HFFc6 (cell line): ENCODE results near the gene RAET1E. TPM values are rescaled to one million over a fixed set of nuclear protein-coding genes. Genes with fewer than 3 reads are reported as not detected.
"Not testable (repeated sequence)": the region's sequence is repeated elsewhere in the genome, so short reads cannot be mapped to it uniquely, and the experiment has no call there.

Source experiments
- DNase-seq: peaks from one replicate; pipeline ENCODE4 v3.0.0-alpha.2; 2018
- H3K27ac Mint-ChIP-seq: 2 replicates; pipeline ENCODE4 v1.8.0; 2020; ENCODE audit warnings: mild to moderate bottlenecking, mixed read lengths
- H3K27me3 Mint-ChIP-seq: 2 replicates; pipeline ENCODE4 v1.8.0; 2021; ENCODE audit warnings: mild to moderate bottlenecking, moderate library complexity, mixed read lengths; ENCODE audit not compliant: insufficient read depth
- H3K36me3 Mint-ChIP-seq: 2 replicates; pipeline ENCODE4 v1.8.0; 2021; ENCODE audit warnings: low read depth, mixed read lengths
- H3K4me1 Mint-ChIP-seq: 2 replicates; pipeline ENCODE4 v1.8.0; 2020; ENCODE audit warnings: low read depth, mixed read lengths
- H3K4me3 Mint-ChIP-seq: 2 replicates; pipeline ENCODE4 v1.8.0; 2020; ENCODE audit warnings: mild to moderate bottlenecking, moderate library complexity, mixed read lengths
- H3K9me3 Mint-ChIP-seq: 2 replicates; pipeline ENCODE4 v1.8.0; 2020; ENCODE audit warnings: mild to moderate bottlenecking, mixed read lengths
- total RNA-seq, 6 experiments: library from RNA; stranded (reverse); fragmentation: NEBNext Ultra II Directional; extraction: Animal tissue kit (Norgen Biotek cat#: 25700); gene quantifications; 2 replicates in 1 of 6; 3 replicates in 5 of 6; pipeline ENCODE4 v1.2.3, GENCODE V29; 2021
- TF ChIP-seq, protein P1 (sequence below): fragments of 200-600 bp; sonication (generic); IDR thresholded peaks from 2 replicates; pipeline ENCODE4 v1.5.0; 2021; ENCODE audit warnings: antibody characterized with exemption, mild to moderate bottlenecking

Gene RAET1E
- total RNA-seq, 6 experiments from 2014 or later: 0.14 to 0.41 (median 0.26) TPM; not detected in 1

DNA sequence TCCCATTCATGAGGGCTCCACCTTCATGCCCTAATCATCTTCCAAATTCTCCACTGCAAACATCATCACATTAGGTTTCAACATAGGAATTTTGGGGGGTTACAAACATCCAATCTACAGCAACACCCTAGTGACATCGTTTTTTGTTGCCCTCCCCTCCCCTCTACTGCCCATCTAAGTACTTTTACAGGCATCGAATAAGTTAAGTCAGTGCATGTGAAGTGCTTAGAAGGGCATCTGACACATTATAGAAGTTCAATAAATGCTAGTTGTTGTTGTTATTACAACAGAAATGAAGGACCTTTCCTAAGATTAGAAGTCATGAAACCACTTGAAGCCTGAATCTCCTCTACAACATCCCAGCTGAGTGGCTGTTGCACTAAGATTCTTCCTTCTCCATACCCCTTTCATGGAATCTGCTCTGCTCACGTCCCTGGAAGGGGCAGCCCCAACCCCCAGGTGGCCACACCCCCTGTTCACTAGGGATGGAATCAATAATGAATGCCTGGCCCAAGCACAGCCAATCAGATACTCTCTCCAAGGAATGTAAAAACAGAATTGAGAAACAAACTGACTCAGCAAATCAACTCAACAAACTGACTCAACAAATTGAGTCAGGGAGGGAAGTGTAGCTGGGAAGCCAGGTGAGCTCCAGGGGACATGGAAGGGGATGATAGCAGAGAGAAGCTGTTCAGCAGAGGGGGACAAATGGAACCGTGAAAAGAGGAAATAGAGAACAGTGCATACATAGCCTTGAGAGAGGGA is 29.9 kb downstream of the RAET1E start:
- H3K36me3 Mint-ChIP-seq: no peaks in the 10 kb centered on the region
- peaks cover 6% of the 10 kb centered on the region for H3K27me3 Mint-ChIP-seq
- DNase-seq: peak; percentile 28
- peaks cover 7% of the 10 kb centered on the region; the same call in 1 of the 2 replicates for H3K9me3 Mint-ChIP-seq
- TF ChIP-seq, protein P1, sequence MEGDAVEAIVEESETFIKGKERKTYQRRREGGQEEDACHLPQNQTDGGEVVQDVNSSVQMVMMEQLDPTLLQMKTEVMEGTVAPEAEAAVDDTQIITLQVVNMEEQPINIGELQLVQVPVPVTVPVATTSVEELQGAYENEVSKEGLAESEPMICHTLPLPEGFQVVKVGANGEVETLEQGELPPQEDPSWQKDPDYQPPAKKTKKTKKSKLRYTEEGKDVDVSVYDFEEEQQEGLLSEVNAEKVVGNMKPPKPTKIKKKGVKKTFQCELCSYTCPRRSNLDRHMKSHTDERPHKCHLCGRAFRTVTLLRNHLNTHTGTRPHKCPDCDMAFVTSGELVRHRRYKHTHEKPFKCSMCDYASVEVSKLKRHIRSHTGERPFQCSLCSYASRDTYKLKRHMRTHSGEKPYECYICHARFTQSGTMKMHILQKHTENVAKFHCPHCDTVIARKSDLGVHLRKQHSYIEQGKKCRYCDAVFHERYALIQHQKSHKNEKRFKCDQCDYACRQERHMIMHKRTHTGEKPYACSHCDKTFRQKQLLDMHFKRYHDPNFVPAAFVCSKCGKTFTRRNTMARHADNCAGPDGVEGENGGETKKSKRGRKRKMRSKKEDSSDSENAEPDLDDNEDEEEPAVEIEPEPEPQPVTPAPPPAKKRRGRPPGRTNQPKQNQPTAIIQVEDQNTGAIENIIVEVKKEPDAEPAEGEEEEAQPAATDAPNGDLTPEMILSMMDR: no peak
- peak overlapping the region; percentile 5; the same call in 1 of the 2 replicates for H3K27ac Mint-ChIP-seq
- H3K4me3 Mint-ChIP-seq: no peak overlapping the region
- peaks cover 20% of the 10 kb centered on the region for H3K4me1 Mint-ChIP-seq

- peak; percentile 76 for DNase-seq
- H3K27ac Mint-ChIP-seq: peak overlapping the region; percentile 69
- no peaks in the 10 kb centered on the region for H3K9me3 Mint-ChIP-seq
- H3K4me1 Mint-ChIP-seq: peaks cover 49% of the 10 kb centered on the region
- H3K36me3 Mint-ChIP-seq: no peaks in the 10 kb centered on the region
- peaks cover 6% of the 10 kb centered on the region for H3K27me3 Mint-ChIP-seq
- TF ChIP-seq, protein P1: peak; percentile 83
- peak overlapping the region; percentile 86 for H3K4me3 Mint-ChIP-seq
These were observed 33.1 kb downstream of the RAET1E start for GRCh38 chr6:149864578-149865535.

- peak within 1 kb of the TSS; percentile 91 for H3K4me3 Mint-ChIP-seq
These were observed 34.0 kb downstream of the RAET1E start, which contains the start of gene LRP11 for GRCh38 chr6:149863698-149864577. TSS of gene LRP11 (minus strand) at chr6:149864359. CDS start at chr6:149864020, 339 bp downstream.

DNA sequence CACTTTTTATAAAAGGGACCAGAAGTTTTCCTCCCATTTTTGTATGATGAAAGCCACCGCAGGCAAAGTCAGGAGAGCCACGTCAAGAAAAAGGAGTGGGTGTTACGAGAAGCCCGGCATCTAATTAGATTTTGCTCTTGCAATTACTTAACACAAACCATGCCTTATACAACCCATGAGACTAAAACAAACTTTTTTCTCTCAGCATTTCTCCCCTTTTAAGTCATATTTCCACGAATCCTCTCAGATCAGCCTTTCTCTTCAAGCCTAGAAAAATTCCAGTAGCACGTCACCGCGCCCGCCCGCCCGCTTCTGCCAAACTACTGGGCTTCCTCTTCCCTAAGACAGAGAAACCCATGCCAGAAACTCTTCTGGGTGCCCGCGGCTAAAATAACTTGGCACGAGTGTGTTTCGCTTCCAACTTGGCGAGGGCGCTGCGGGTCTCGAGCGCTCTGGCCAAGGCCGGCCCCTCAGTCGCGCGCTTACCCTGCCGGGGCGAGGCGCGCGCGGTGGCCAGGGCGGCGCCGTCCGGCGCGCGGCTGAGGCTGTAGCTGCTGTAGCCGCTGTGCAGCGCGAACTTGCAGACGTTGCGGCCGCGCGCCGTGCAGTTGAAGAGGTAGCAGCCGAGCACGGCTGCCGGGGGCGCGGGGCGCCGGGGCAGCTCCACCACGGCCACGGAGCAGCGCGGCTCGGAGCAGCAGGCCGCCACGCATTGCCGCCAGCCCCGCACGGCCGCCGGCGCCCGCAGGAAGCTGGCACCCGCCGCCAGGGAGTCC is 34.8 kb downstream of the RAET1E start:
- H3K36me3 Mint-ChIP-seq: no peaks in the 10 kb centered on the region
- TF ChIP-seq, protein P1: peak; percentile 11; the same call in 1 of the 2 replicates
- peaks cover 4% of the 10 kb centered on the region; the same call in 1 of the 2 replicates for H3K27me3 Mint-ChIP-seq
- H3K4me1 Mint-ChIP-seq: peaks cover 61% of the 10 kb centered on the region
- peak; percentile 88 for DNase-seq
- H3K27ac Mint-ChIP-seq: peak overlapping the region; percentile 91
- H3K9me3 Mint-ChIP-seq: no peaks in the 10 kb centered on the region
- H3K4me3 Mint-ChIP-seq: peak overlapping the region; percentile 91

More at GRCh38 chr6:149863698-149864577, 34.0 kb downstream of the RAET1E start, which contains the start of gene LRP11:
- Mint-ChIP-seq H3K4me1 (peaks cover 58% of the 10 kb centered on the region), H3K27ac (peak within 1 kb of the TSS; percentile 91), H3K27me3 (peaks cover 4% of the 10 kb centered on the region; the same call in 1 of the 2 replicates), H3K36me3 (no peaks in the 10 kb centered on the region), H3K9me3 (no peaks in the 10 kb centered on the region)
- TF ChIP-seq, protein P1: no peak
- DNase-seq: peak; percentile 75

DNA sequence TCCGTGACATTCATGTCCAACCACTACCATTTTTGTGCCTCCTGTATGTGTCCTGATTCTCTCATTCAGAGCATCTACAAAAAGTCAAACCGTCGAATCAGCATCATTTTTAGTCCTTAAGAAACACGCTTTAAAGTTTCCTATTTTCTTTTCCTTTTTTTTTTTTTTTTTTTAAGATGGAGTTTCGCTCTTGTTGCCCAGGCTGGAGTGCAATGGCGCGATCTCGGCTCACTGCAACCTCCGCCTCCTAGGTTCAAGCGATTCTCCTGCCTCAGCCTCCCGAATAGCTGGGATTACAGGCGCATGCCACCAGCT is 35.5 kb downstream of the RAET1E start:
- not testable (repeated sequence) for H3K9me3 Mint-ChIP-seq, H3K36me3 Mint-ChIP-seq, H3K27me3 Mint-ChIP-seq, DNase-seq
- Mint-ChIP-seq H3K4me1 (peaks cover 61% of the 10 kb centered on the region), H3K27ac (peak overlapping the region; percentile 91), H3K4me3 (peak overlapping the region; percentile 91)
